Thoracic aorta (tissue), 2 donors: ENCODE data around the gene ELOVL5. TPM values are rescaled to one million over a fixed set of nuclear protein-coding genes. Genes with fewer than 3 reads are reported as not detected.

Source experiments
- ATAC-seq: fragments of 150-250 bp; one replicate; pipeline ENCODE4 v1.8.0; 2017; ENCODE audit warnings: low read depth; ENCODE audit not compliant: insufficient number of reproducible peaks, low FRiP score
- DNase-seq: peaks from one replicate; pipeline ENCODE4 v3.0.0-alpha.2; 2020; ENCODE audit warnings: low spot score
- H3K27ac ChIP-seq, 2 donors: fragments of 200-600 bp; sonication (generic); 1 replicate in 1 of 2; 2 replicates in 1 of 2; pipeline ENCODE4 v1.5.1; 2016; ENCODE audit warnings: mild to moderate bottlenecking in 2 of 2, moderate library complexity in 2 of 2
- H3K27me3 ChIP-seq: fragments of 200-600 bp; sonication (generic); replicated peaks from 2 replicates; pipeline ENCODE4 v1.6.0; 2016; ENCODE audit warnings: mild to moderate bottlenecking; ENCODE audit not compliant: insufficient read depth
- H3K36me3 ChIP-seq: fragments of 200-600 bp; sonication (generic); one replicate; pipeline ENCODE4 v1.5.1; 2016
- H3K4me1 ChIP-seq, 2 donors: fragments of 200-600 bp; sonication (generic); 1 replicate in 1 of 2; 2 replicates in 1 of 2; pipeline versions ENCODE4 v1.5.1 to v1.6.0; 2016; ENCODE audit warnings: low read depth in 2 of 2, mild to moderate bottlenecking in 1 of 2; ENCODE audit not compliant: control insufficient read depth in 1 of 2
- H3K4me3 ChIP-seq: fragments of 200-600 bp; sonication (generic); 2 replicates; pipeline ENCODE4 v1.5.1; 2016; ENCODE audit warnings: mild to moderate bottlenecking
- H3K9me3 ChIP-seq: fragments of 200-600 bp; sonication (generic); 2 replicates; pipeline ENCODE4 v1.5.1; 2016
- CTCF ChIP-seq: fragments of 200-600 bp; sonication (generic); IDR thresholded peaks from one replicate; pipeline ENCODE4 v1.5.1; 2019; ENCODE audit warnings: antibody characterized with exemption
- total RNA-seq, 2 donors: library from RNA; depleted of rRNA; stranded (reverse); fragments of >200 nt; gene quantifications; one replicate each; pipeline versions ENCODE4 v1.1.0 to v1.2.3, GENCODE V29; 2016

Gene ELOVL5
- total RNA-seq, 2 donors from 2014 or later: 61.1 to 86.8 TPM

GRCh38 chr6:53366128-53366641, 17.4 kb upstream of the ELOVL5 start:
- H3K4me3 ChIP-seq: no peak overlapping the region
- ATAC-seq (no peak), DNase-seq (no peak)
- no peaks in the 10 kb centered on the region for H3K27me3 ChIP-seq
- TF ChIP-seq CTCF: no peak
- no peaks in the 10 kb centered on the region for H3K36me3 ChIP-seq
- no peaks in the 10 kb centered on the region for H3K9me3 ChIP-seq
- no peaks in the 10 kb centered on the region for H3K4me1 ChIP-seq
- H3K27ac ChIP-seq: no peak overlapping the region

- Histone ChIP-seq H3K27ac (no peak overlapping the region), H3K27me3 (no peaks in the 10 kb centered on the region), H3K9me3 (no peaks in the 10 kb centered on the region), H3K4me1 (peaks cover 0 to 3% of the 10 kb centered on the region in 2 donors), H3K4me3 (no peak overlapping the region), H3K36me3 (no peaks in the 10 kb centered on the region)
- no peak for ATAC-seq
- TF ChIP-seq CTCF: no peak
- DNase-seq: no peak
Measured at GRCh38 chr6:53363341-53364079, 14.8 kb upstream of the ELOVL5 start.

GRCh38 chr6:53361549-53362031, 12.8 kb upstream of the ELOVL5 start:
- H3K9me3 ChIP-seq: no peaks in the 10 kb centered on the region
- TF ChIP-seq CTCF: no peak
- DNase-seq: no peak
- ATAC-seq: no peak
- no peaks in the 10 kb centered on the region for H3K27me3 ChIP-seq
- no peak overlapping the region for H3K27ac ChIP-seq
- no peaks in the 10 kb centered on the region for H3K36me3 ChIP-seq
- no peak overlapping the region for H3K4me3 ChIP-seq
- peaks cover 0 to 5% of the 10 kb centered on the region in 2 donors for H3K4me1 ChIP-seq

- no peak for TF ChIP-seq CTCF
- no peaks in the 10 kb centered on the region for H3K36me3 ChIP-seq
- peak overlapping the region; percentile 78 for H3K4me3 ChIP-seq
- no peaks in the 10 kb centered on the region for H3K27me3 ChIP-seq
- DNase-seq: no peak
- ATAC-seq: no peak
- peak overlapping the region; percentile 73 to 87 for H3K27ac ChIP-seq
- H3K4me1 ChIP-seq: peaks cover 0 to 5% of the 10 kb centered on the region in 2 donors
- no peaks in the 10 kb centered on the region for H3K9me3 ChIP-seq
Measured at GRCh38 chr6:53360093-53360912, 11.6 kb upstream of the ELOVL5 start.

GRCh38 chr6:53359843-53360092, 11.0 kb upstream of the ELOVL5 start:
- Histone ChIP-seq H3K27me3 (no peaks in the 10 kb centered on the region), H3K9me3 (no peaks in the 10 kb centered on the region), H3K4me3 (peak overlapping the region; percentile 78), H3K4me1 (peaks cover 0 to 5% of the 10 kb centered on the region in 2 donors), H3K27ac (peak overlapping the region; percentile 73 to 87), H3K36me3 (no peaks in the 10 kb centered on the region)
- DNase-seq (no peak), ATAC-seq (no peak)
- no peak for TF ChIP-seq CTCF
